Upper lobe of right lung (tissue), 1 donor: ENCODE data around the gene FAM227A. TPM values are rescaled to one million over a fixed set of nuclear protein-coding genes. Genes with fewer than 3 reads are reported as not detected.
"Not testable (repeated sequence)": the region's sequence is repeated elsewhere in the genome, so short reads cannot be mapped to it uniquely, and the experiment has no call there.

ENCODE experiments used
- ATAC-seq: fragments of 200-7000 bp; cut with Tn5 transposase; one replicate; pipeline ENCODE4 v1.9.1; 2020; ENCODE audit warnings: mild to moderate bottlenecking, moderate library complexity
- DNase-seq: peaks from one replicate; pipeline ENCODE4 v3.0.0-alpha.2; 2020
- H3K27ac ChIP-seq: fragments of 200-600 bp; one replicate; pipeline ENCODE4 v1.8.0; 2022
- H3K27me3 ChIP-seq: fragments of 200-600 bp; one replicate; pipeline ENCODE4 v1.8.0; 2022; ENCODE audit warnings: mild to moderate bottlenecking
- H3K36me3 ChIP-seq: fragments of 200-600 bp; one replicate; pipeline ENCODE4 v1.8.0; 2022
- H3K4me1 ChIP-seq: fragments of 200-600 bp; one replicate; pipeline ENCODE4 v1.8.0; 2022
- H3K4me3 ChIP-seq: fragments of 200-600 bp; one replicate; pipeline ENCODE4 v1.8.0; 2022; ENCODE audit warnings: mild to moderate bottlenecking
- H3K9me3 ChIP-seq: fragments of 200-600 bp; one replicate; pipeline ENCODE4 v1.8.0; 2022
- CTCF ChIP-seq: fragments of 200-600 bp; IDR thresholded peaks from one replicate; pipeline ENCODE4 v1.8.0; 2022; ENCODE audit warnings: antibody characterized with exemption
- intact Hi-C: fragments of 100-400 bp; cut with DNase I; formaldehyde crosslinking; loops from one replicate; pipeline ENCODE4 v1.11.0; 2022
- total RNA-seq: library from RNA; stranded (reverse); fragmentation: NEBNext Ultra II Directional; extraction: Animal tissue kit (Norgen Biotek cat#: 25700); gene quantifications from one replicate; pipeline ENCODE4 v1.2.1, GENCODE V29; 2021
- donor health status: DM: no; HTN: yes; CAD: no; lungs with severe emphysema.

Gene FAM227A
- total RNA-seq, 1 donor from 2014 or later = 0.98 TPM

GRCh38 chr22:38628444-38628843 is 27.7 kb downstream of the FAM227A start:
- TF ChIP-seq CTCF = no peak
- Histone ChIP-seq H3K27ac (no peak overlapping the region), H3K4me1 (no peaks in the 10 kb centered on the region), H3K27me3 (no peaks in the 10 kb centered on the region), H3K4me3 (no peak overlapping the region), H3K9me3 (no peaks in the 10 kb centered on the region), H3K36me3 (no peaks in the 10 kb centered on the region)
- no peak for ATAC-seq
- intact Hi-C loops = no loop called here
- DNase-seq = no peak

- intact Hi-C loops = no loop called here
- Histone ChIP-seq H3K27ac (no peak overlapping the region), H3K36me3 (no peaks in the 10 kb centered on the region), H3K9me3 (no peaks in the 10 kb centered on the region), H3K4me3 (no peak overlapping the region), H3K4me1 (no peaks in the 10 kb centered on the region), H3K27me3 (no peaks in the 10 kb centered on the region)
- ATAC-seq (no peak), DNase-seq (no peak)
- no peak for TF ChIP-seq CTCF
Measured at GRCh38 chr22:38623351-38623750, 32.8 kb downstream of the FAM227A start.

GRCh38 chr22:38618682-38619081 is 37.5 kb downstream of the FAM227A start:
- H3K27me3 ChIP-seq = no peaks in the 10 kb centered on the region
- TF ChIP-seq CTCF = no peak

GRCh38 chr22:38618258-38618657 is 37.9 kb downstream of the FAM227A start:
- DNase-seq (no peak), ATAC-seq (no peak)
- no peak overlapping the region for H3K4me3 ChIP-seq
- no peaks in the 10 kb centered on the region for H3K27me3 ChIP-seq
- H3K4me1 ChIP-seq = no peaks in the 10 kb centered on the region
- H3K27ac ChIP-seq = no peak overlapping the region
- no peak for TF ChIP-seq CTCF
- intact Hi-C loops = no loop called here
- H3K9me3 ChIP-seq = no peaks in the 10 kb centered on the region
- H3K36me3 ChIP-seq = no peaks in the 10 kb centered on the region

More at GRCh38 chr22:38618682-38619081, 37.5 kb downstream of the FAM227A start:
- Histone ChIP-seq H3K9me3 (no peaks in the 10 kb centered on the region), H3K4me1 (no peaks in the 10 kb centered on the region), H3K36me3 (no peaks in the 10 kb centered on the region), H3K27ac (no peak overlapping the region), H3K4me3 (no peak overlapping the region)
- intact Hi-C loops = no loop called here
- DNase-seq = no peak
- no peak for ATAC-seq

GRCh38 chr22:38615064-38615405 is 41.2 kb downstream of the FAM227A start:
- H3K27ac ChIP-seq, H3K4me3 ChIP-seq, DNase-seq, intact Hi-C loops, H3K36me3 ChIP-seq, ATAC-seq, H3K9me3 ChIP-seq, H3K4me1 ChIP-seq, H3K27me3 ChIP-seq: not testable (repeated sequence)

GRCh38 chr22:38614332-38615063 is 41.7 kb downstream of the FAM227A start:
- Histone ChIP-seq H3K27me3 (no peaks in the 10 kb centered on the region), H3K9me3 (no peaks in the 10 kb centered on the region), H3K4me3 (no peak overlapping the region), H3K4me1 (no peaks in the 10 kb centered on the region), H3K27ac (no peak overlapping the region), H3K36me3 (no peaks in the 10 kb centered on the region)
- DNase-seq = no peak
- no peak for ATAC-seq
- no peak for TF ChIP-seq CTCF
- intact Hi-C loops = no loop called here
